ACC112 (cell line): ENCODE data around the gene ARHGEF17.
"Not testable (repeated sequence)": the region's sequence is repeated elsewhere in the genome, so short reads cannot be mapped to it uniquely, and the experiment has no call there.

ENCODE experiments used
- H2AFZ ChIP-seq: fragments of 200-600 bp; sonication (generic); one replicate; pipeline ENCODE4 v1.6.0; 2017; ENCODE audit warnings: antibody characterized with exemption, low read length; ENCODE audit not compliant: unreplicated experiment
- H3K27ac ChIP-seq: fragments of 200-600 bp; sonication (generic); 2 replicates; pipeline ENCODE4 v1.5.1; 2014; ENCODE audit warnings: low read depth, mild to moderate bottlenecking, antibody characterized with exemption, low read length, moderate library complexity
- H3K27me3 ChIP-seq: fragments of 200-600 bp; sonication (generic); 2 replicates; pipeline ENCODE4 v1.6.1; 2014; ENCODE audit warnings: mild to moderate bottlenecking, antibody characterized with exemption, low read length, moderate library complexity, mixed read lengths; ENCODE audit not compliant: insufficient read depth
- H3K36me3 ChIP-seq: fragments of 200-600 bp; sonication (generic); 2 replicates; pipeline ENCODE4 v1.6.1; 2016; ENCODE audit warnings: mild to moderate bottlenecking, antibody characterized with exemption, low read length, moderate library complexity, mixed read lengths; ENCODE audit not compliant: insufficient read depth
- H3K4me1 ChIP-seq: fragments of 200-600 bp; sonication (generic); one replicate; pipeline ENCODE4 v1.6.1; 2016; ENCODE audit warnings: low read length, mixed read lengths; ENCODE audit not compliant: insufficient read depth, unreplicated experiment, control insufficient read depth
- H3K4me3 ChIP-seq: fragments of 200-600 bp; sonication (generic); 2 replicates; pipeline ENCODE4 v1.5.1; 2014; ENCODE audit warnings: mild to moderate bottlenecking, low read depth, low read length
- H3K79me2 ChIP-seq: fragments of 200-600 bp; sonication (generic); one replicate; pipeline ENCODE4 v1.6.0; 2016; ENCODE audit warnings: low read length; ENCODE audit not compliant: control insufficient read depth, unreplicated experiment, insufficient read depth

Gene ARHGEF17

GRCh38 chr11:73267906-73268540 lies 40.1 kb upstream of the ARHGEF17 start:
- peaks cover 24% of the 10 kb centered on the region; the same call in 1 of the 2 replicates for H3K27me3 ChIP-seq
- H3K4me1 ChIP-seq = peaks cover 8% of the 10 kb centered on the region
- no peaks in the 10 kb centered on the region for H3K79me2 ChIP-seq
- no peak overlapping the region for H3K4me3 ChIP-seq
- H3K27ac ChIP-seq = no peak overlapping the region
- no peaks in the 10 kb centered on the region for H3K36me3 ChIP-seq
- no peak overlapping the region for H2AFZ ChIP-seq

- Histone ChIP-seq H3K27ac (no peak overlapping the region), H2AFZ (no peak overlapping the region), H3K4me3 (no peak overlapping the region), H3K27me3 (peaks cover 24% of the 10 kb centered on the region; the same call in 1 of the 2 replicates), H3K79me2 (no peaks in the 10 kb centered on the region), H3K36me3 (no peaks in the 10 kb centered on the region), H3K4me1 (peaks cover 4% of the 10 kb centered on the region)
These were observed 39.3 kb upstream of the ARHGEF17 start for GRCh38 chr11:73268671-73269271.

GRCh38 chr11:73269459-73270015 lies 38.5 kb upstream of the ARHGEF17 start:
- Histone ChIP-seq H3K27ac (no peak overlapping the region), H3K4me1 (peaks cover 4% of the 10 kb centered on the region)

GRCh38 chr11:73270016-73270854 lies 37.8 kb upstream of the ARHGEF17 start:
- H3K4me1 ChIP-seq = peaks cover 4% of the 10 kb centered on the region
- no peak overlapping the region for H3K27ac ChIP-seq
- no peak overlapping the region for H2AFZ ChIP-seq
- no peaks in the 10 kb centered on the region for H3K79me2 ChIP-seq
- H3K4me3 ChIP-seq = no peak overlapping the region
- H3K36me3 ChIP-seq = no peaks in the 10 kb centered on the region
- 0 out of 2 replicates have a peak, but pooled peaks cover 18% of the 10 kb centered on the region for H3K27me3 ChIP-seq

More at GRCh38 chr11:73269459-73270015, 38.5 kb upstream of the ARHGEF17 start:
- Histone ChIP-seq H3K79me2 (no peaks in the 10 kb centered on the region), H2AFZ (no peak overlapping the region), H3K27me3 (peaks cover 22% of the 10 kb centered on the region; the same call in 1 of the 2 replicates), H3K4me3 (no peak overlapping the region), H3K36me3 (no peaks in the 10 kb centered on the region)

- Histone ChIP-seq H3K36me3 (no peaks in the 10 kb centered on the region), H3K27me3 (0 out of 2 replicates have a peak, but pooled peaks cover 13% of the 10 kb centered on the region), H3K4me3 (no peak overlapping the region), H3K79me2 (no peaks in the 10 kb centered on the region), H2AFZ (no peak overlapping the region), H3K4me1 (peaks cover 4% of the 10 kb centered on the region), H3K27ac (no peak overlapping the region)
These were observed 37.1 kb upstream of the ARHGEF17 start for GRCh38 chr11:73270855-73271477.

- H3K4me1 ChIP-seq, H2AFZ ChIP-seq, H3K79me2 ChIP-seq, H3K27me3 ChIP-seq, H3K36me3 ChIP-seq, H3K4me3 ChIP-seq, H3K27ac ChIP-seq: not testable (repeated sequence)
These were observed 36.6 kb upstream of the ARHGEF17 start for GRCh38 chr11:73271478-73271865.

- Histone ChIP-seq H3K36me3 (no peaks in the 10 kb centered on the region), H3K79me2 (no peaks in the 10 kb centered on the region), H2AFZ (peak within 1 kb of the TSS; percentile 10), H3K4me1 (peaks cover 4% of the 10 kb centered on the region), H3K27me3 (0 out of 2 replicates have a peak, but pooled peaks cover 7% of the 10 kb centered on the region), H3K27ac (no peak within 1 kb of the TSS), H3K4me3 (no peak within 1 kb of the TSS)
These were observed 36.0 kb upstream of the ARHGEF17 start, which contains the start of gene P2RY6 for GRCh38 chr11:73271936-73272679. Gene P2RY6 (plus strand): TSS chr11:73272338. CDS start chr11:73296519, 24,181 bp downstream.

GRCh38 chr11:73272680-73273038 lies 35.4 kb upstream of the ARHGEF17 start:
- H3K4me3 ChIP-seq = no peak overlapping the region

GRCh38 chr11:73273222-73273895 lies 34.7 kb upstream of the ARHGEF17 start:
- Histone ChIP-seq H2AFZ (no peak overlapping the region), H3K4me3 (no peak overlapping the region), H3K4me1 (peaks cover 4% of the 10 kb centered on the region), H3K27me3 (no peaks in the 10 kb centered on the region), H3K79me2 (no peaks in the 10 kb centered on the region), H3K27ac (no peak overlapping the region), H3K36me3 (no peaks in the 10 kb centered on the region)

More at GRCh38 chr11:73272680-73273038, 35.4 kb upstream of the ARHGEF17 start:
- Histone ChIP-seq H3K27me3 (0 out of 2 replicates have a peak, but pooled peaks cover 3% of the 10 kb centered on the region), H2AFZ (no peak overlapping the region), H3K27ac (no peak overlapping the region), H3K79me2 (no peaks in the 10 kb centered on the region), H3K36me3 (no peaks in the 10 kb centered on the region), H3K4me1 (peaks cover 4% of the 10 kb centered on the region)
